Vagina (tissue), 2 donors: ENCODE results near the gene COX14. TPM values are rescaled to one million over a fixed set of nuclear protein-coding genes. Genes with fewer than 3 reads are reported as not detected.

ENCODE experiments used
- DNase-seq, 2 donors: peaks; one replicate each; pipeline ENCODE4 v3.0.0-alpha.2; 2017; ENCODE audit errors: extremely low spot score in 2 of 2
- H3K27ac ChIP-seq: fragments of 200-600 bp; sonication (generic); one replicate; pipeline ENCODE4 v1.5.1; 2019
- H3K27me3 ChIP-seq: fragments of 200-600 bp; sonication (generic); one replicate; pipeline ENCODE4 v1.5.1; 2019
- H3K36me3 ChIP-seq, 2 donors: fragments of 200-600 bp; sonication (generic); one replicate each; pipeline ENCODE4 v1.5.1; 2017 to 2019
- H3K4me1 ChIP-seq: fragments of 200-600 bp; sonication (generic); one replicate; pipeline ENCODE4 v1.5.1; 2019
- H3K4me3 ChIP-seq, 2 donors: fragments of 200-600 bp; sonication (generic); 1 replicate in 1 of 2; 2 replicates in 1 of 2; pipeline ENCODE4 v1.5.1; 2016 to 2019
- H3K9me3 ChIP-seq: fragments of 200-600 bp; sonication (generic); one replicate; pipeline ENCODE4 v1.5.1; 2019
- POLR2A ChIP-seq, 2 donors: fragments of 450-650 bp; IDR thresholded peaks; one replicate each; pipeline ENCODE4 v1.6.1; 2017; ENCODE audit warnings: antibody characterized with exemption in 2 of 2, mild to moderate bottlenecking in 2 of 2, moderate library complexity in 2 of 2
- POLR2AphosphoS5 ChIP-seq, 2 donors: sonication (generic); formaldehyde crosslinking; IDR thresholded peaks; one replicate each; pipeline ENCODE4 v1.9.0; 2017; ENCODE audit warnings: antibody characterized with exemption in 2 of 2, mild to moderate bottlenecking in 2 of 2, low read depth in 1 of 2; ENCODE audit not compliant: insufficient read depth in 1 of 2
- intact Hi-C: fragments of 100-400 bp; cut with DNase I; formaldehyde crosslinking; loops from one replicate; pipeline ENCODE4 v1.15.1; 2023
- total RNA-seq: library from RNA; depleted of rRNA; stranded (reverse); fragments of >200 nt; gene quantifications from one replicate; pipeline ENCODE4 v1.2.3, GENCODE V29; 2016
- TF ChIP-seq, protein P1 (sequence below), 3 experiments: fragments of 450-650 bp in 2 of 3; fragments of 200-600 bp in 1 of 3; sonication (generic) in 1 of 3; IDR thresholded peaks; one replicate each; pipeline ENCODE4 v1.5.1; 2017 to 2019; ENCODE audit warnings: antibody characterized with exemption in 3 of 3, mild to moderate bottlenecking in 2 of 3, moderate library complexity in 2 of 3

COX14 gene
- total RNA-seq, 1 donor from 2014 or later: 74.4 TPM

DNA sequence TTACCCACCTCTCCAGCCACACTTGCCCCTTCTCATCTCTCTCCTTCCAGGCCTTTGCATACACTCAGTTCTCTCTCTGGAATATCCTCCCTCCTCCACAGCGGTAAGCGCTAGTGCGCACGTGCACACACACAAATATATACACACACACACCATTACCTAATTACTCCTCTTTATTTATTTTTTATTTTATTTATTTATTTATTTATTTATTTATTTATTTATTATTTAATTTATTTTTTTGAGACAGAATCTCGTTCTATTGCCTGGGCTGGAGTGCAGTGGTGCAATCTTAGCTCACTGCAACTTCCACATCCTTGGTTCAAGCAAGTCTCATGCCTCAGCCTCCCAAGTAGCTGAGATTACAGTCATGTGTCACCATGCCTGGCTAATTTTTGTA is 43.0 kb upstream of the COX14 start:
- H3K27ac ChIP-seq: no peak overlapping the region
- intact Hi-C loops: no loop called here
- H3K9me3 ChIP-seq: no peaks in the 10 kb centered on the region
- no peaks in the 10 kb centered on the region for H3K36me3 ChIP-seq
- no peak for DNase-seq
- TF ChIP-seq, protein P1, sequence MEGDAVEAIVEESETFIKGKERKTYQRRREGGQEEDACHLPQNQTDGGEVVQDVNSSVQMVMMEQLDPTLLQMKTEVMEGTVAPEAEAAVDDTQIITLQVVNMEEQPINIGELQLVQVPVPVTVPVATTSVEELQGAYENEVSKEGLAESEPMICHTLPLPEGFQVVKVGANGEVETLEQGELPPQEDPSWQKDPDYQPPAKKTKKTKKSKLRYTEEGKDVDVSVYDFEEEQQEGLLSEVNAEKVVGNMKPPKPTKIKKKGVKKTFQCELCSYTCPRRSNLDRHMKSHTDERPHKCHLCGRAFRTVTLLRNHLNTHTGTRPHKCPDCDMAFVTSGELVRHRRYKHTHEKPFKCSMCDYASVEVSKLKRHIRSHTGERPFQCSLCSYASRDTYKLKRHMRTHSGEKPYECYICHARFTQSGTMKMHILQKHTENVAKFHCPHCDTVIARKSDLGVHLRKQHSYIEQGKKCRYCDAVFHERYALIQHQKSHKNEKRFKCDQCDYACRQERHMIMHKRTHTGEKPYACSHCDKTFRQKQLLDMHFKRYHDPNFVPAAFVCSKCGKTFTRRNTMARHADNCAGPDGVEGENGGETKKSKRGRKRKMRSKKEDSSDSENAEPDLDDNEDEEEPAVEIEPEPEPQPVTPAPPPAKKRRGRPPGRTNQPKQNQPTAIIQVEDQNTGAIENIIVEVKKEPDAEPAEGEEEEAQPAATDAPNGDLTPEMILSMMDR (IDR thresholded peaks at IDR 0.05): no peak
- TF ChIP-seq POLR2AphosphoS5 (IDR thresholded peaks at IDR 0.05; ENCODE audit: insufficient read depth in 1 of 2, low read depth in 1 of 2) (no peak), POLR2A (IDR thresholded peaks at IDR 0.05) (no peak)
- H3K4me3 ChIP-seq: no peak overlapping the region
- H3K27me3 ChIP-seq: no peaks in the 10 kb centered on the region
- H3K4me1 ChIP-seq: no peaks in the 10 kb centered on the region

DNA sequence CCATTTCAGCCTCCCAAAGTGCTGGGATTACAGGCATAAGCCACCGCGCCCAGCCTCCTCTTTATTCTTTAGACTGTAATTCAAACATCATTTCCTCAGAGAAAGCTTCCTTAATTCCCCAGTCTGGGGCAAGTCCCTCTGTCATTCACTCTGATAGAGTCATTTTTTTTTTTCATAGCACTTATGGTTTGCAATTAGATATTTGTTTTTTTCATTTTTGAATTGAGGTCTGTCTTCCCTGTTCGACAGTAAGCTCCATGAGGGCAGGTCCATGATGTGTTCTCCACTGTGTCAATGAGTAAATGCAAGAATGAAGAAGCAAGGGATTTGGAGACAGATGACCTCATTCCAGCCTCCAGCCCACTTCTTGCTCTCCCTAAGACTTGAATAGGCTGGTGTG is 42.5 kb upstream of the COX14 start:
- Histone ChIP-seq H3K27ac (no peak overlapping the region), H3K4me1 (no peaks in the 10 kb centered on the region), H3K9me3 (no peaks in the 10 kb centered on the region), H3K4me3 (no peak overlapping the region), H3K36me3 (no peaks in the 10 kb centered on the region), H3K27me3 (no peaks in the 10 kb centered on the region)
- TF ChIP-seq, protein P1 (IDR thresholded peaks at IDR 0.05): no peak
- TF ChIP-seq POLR2A (IDR thresholded peaks at IDR 0.05): no peak
- no peak for TF ChIP-seq POLR2AphosphoS5 (IDR thresholded peaks at IDR 0.05; ENCODE audit: insufficient read depth in 1 of 2, low read depth in 1 of 2)
- intact Hi-C loops: no loop called here
- DNase-seq: no peak

DNA sequence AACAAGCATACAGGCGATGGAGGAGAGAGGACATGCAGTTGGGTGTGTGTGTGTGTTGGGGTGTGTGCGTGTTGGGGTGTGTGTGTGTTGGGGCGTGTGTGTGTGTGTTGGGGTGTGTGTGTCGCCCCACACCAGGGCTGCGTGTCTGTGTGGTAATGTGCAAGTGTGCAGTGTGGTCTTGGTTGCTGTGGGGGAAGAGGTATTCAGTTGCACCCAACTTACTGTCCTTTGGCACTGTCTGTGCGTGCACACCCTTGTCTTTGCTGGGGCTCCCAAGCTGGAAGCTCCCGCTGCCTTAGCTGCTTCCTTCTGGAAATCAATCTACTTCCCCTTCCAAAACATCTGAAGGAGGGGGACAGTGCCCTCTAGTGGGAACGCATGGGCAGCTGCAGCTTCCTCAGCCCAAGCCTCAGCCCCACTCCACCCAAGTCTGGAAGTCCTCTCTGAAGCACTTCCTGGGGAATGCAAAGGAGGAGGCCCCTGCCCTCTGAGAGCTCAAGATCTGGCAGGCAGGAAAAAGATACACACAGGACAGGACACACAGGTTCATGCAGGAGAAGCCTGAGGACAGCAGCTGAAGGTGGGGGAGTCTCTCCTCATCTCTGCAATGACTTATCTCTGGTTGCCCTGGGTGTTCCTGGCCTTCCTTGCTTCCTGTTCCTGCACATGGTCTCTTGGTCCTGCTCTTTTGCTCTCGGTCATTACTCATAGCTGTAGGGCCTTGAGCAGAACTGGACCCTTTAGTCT is 41.5 kb upstream of the COX14 start:
- DNase-seq: no peak
- Histone ChIP-seq H3K4me1 (peaks cover 5% of the 10 kb centered on the region), H3K36me3 (no peaks in the 10 kb centered on the region), H3K9me3 (no peaks in the 10 kb centered on the region), H3K4me3 (no peak overlapping the region), H3K27me3 (no peaks in the 10 kb centered on the region), H3K27ac (no peak overlapping the region)
- intact Hi-C loops: loop anchor here (5.0 to 10.0 kb wide), 4 partner anchors 103 to 244 kb away; no protein-coding TSS in a partner anchor
- TF ChIP-seq, protein P1 (IDR thresholded peaks at IDR 0.05): peak; percentile 91 to 93 (median 91)
- TF ChIP-seq POLR2AphosphoS5 (IDR thresholded peaks at IDR 0.05; ENCODE audit: insufficient read depth in 1 of 2, low read depth in 1 of 2): peak in 1 of 2 donors; percentile 25
- no peak for TF ChIP-seq POLR2A (IDR thresholded peaks at IDR 0.05)

DNA sequence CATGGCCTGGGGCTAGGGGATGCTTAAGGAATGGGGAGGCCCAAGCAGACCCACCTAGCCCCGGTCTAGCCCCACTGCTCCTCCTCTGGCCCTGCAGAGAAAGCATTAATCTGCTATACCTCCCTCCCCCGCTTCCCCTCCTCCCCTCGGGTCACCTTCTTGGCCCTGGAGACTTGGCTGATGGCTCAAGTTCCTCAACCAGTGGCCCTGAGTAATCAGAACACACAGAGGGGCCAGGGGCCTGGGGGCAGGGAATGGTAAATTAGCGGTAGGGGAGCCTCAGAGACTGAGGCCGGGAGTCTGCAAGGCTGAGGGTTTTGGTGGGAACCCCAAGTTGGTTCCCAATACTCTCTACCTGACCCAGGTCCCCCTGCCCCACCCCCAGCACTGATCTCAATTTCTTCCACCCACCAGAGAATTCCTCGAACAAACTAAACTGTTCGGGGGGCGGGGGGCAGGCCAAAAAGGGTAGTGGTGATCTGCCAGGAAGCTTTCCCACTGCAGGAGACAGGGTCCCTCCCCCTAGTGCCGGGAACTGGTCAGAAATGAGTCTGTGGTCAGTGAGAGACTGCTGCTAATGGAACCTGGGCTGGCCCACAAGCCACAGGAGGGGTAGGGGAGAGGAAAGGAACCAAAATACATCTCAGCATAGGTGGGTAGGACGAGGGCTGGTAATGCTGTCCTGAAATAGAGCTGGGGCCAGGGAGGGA is 39.7 kb upstream of the COX14 start:
- peak in 1 of 2 donors; percentile 84 for DNase-seq
- TF ChIP-seq POLR2A (IDR thresholded peaks at IDR 0.05): no peak
- no peak for TF ChIP-seq POLR2AphosphoS5 (IDR thresholded peaks at IDR 0.05; ENCODE audit: insufficient read depth in 1 of 2, low read depth in 1 of 2)
- TF ChIP-seq, protein P1 (IDR thresholded peaks at IDR 0.05): no peak
- no peak overlapping the region for H3K27ac ChIP-seq
- H3K4me1 ChIP-seq: peaks cover 6% of the 10 kb centered on the region
- intact Hi-C loops: loop anchor here (5.0 to 10.0 kb wide), 4 partner anchors 105 to 242 kb away; no protein-coding TSS in a partner anchor
- H3K4me3 ChIP-seq: no peak overlapping the region
- H3K27me3 ChIP-seq: no peaks in the 10 kb centered on the region
- H3K36me3 ChIP-seq: no peaks in the 10 kb centered on the region
- H3K9me3 ChIP-seq: no peaks in the 10 kb centered on the region
